ENCODE results near the gene ZNF438.

GRCh38 chr10:30873411-30873810 is 158.3 kb downstream of the ZNF438 start:
- TF ChIP-seq SP1 (IDR thresholded peaks at IDR 0.05) (no peak), FOXM1 (IDR thresholded peaks at IDR 0.05; ENCODE audit: borderline replicate concordance) (no peak), BHLHE40 (IDR thresholded peaks at IDR 0.05; ENCODE audit: borderline replicate concordance) (no peak), LEF1 (IDR thresholded peaks at IDR 0.05; ENCODE audit: borderline replicate concordance) (no peak), ARNT (IDR thresholded peaks at IDR 0.05) (no peak), L3MBTL2 (conservative IDR thresholded peaks at IDR 0.05) (no peak), SUZ12 (IDR thresholded peaks at IDR 0.05) (no peak), NFRKB (IDR thresholded peaks at IDR 0.05) (no peak), TARDBP (IDR thresholded peaks at IDR 0.05) (no peak), FOXK2 (IDR thresholded peaks at IDR 0.05) (no peak), ELF4 (IDR thresholded peaks at IDR 0.05) (no peak)
- TF ChIP-seq, protein P1, sequence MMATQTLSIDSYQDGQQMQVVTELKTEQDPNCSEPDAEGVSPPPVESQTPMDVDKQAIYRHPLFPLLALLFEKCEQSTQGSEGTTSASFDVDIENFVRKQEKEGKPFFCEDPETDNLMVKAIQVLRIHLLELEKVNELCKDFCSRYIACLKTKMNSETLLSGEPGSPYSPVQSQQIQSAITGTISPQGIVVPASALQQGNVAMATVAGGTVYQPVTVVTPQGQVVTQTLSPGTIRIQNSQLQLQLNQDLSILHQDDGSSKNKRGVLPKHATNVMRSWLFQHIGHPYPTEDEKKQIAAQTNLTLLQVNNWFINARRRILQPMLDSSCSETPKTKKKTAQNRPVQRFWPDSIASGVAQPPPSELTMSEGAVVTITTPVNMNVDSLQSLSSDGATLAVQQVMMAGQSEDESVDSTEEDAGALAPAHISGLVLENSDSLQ (IDR thresholded peaks at IDR 0.05) = no peak
